Adrenal gland (tissue), 19 donors: ENCODE results near the gene FBRSL1. TPM values are rescaled to one million over a fixed set of nuclear protein-coding genes. Genes with fewer than 3 reads are reported as not detected.
"Not testable (repeated sequence)": the region's sequence is repeated elsewhere in the genome, so short reads cannot be mapped to it uniquely, and the experiment has no call there.

Experiments used
- DNase-seq, 7 donors: peaks; one replicate each; pipeline ENCODE4 v3.0.0-alpha.2; 2019 to 2020
- H3K27ac ChIP-seq, 5 donors: fragments of 200-600 bp; sonication (generic) in 4 of 5; 1 replicate in 3 of 5; 2 replicates in 2 of 5; pipeline versions ENCODE4 v1.5.1 to v1.8.0; 2016 to 2020; ENCODE audit warnings: mild to moderate bottlenecking in 1 of 5
- H3K27me3 ChIP-seq: fragments of 200-600 bp; 2 replicates; pipeline ENCODE4 v1.8.0; 2021
- H3K36me3 ChIP-seq, 2 donors: fragments of 200-600 bp; replicated peaks in 1 of 2; 1 replicate in 1 of 2; 2 replicates in 1 of 2; pipeline versions ENCODE4 v1.5.1 to v1.8.0; 2018 to 2022
- H3K4me1 ChIP-seq, 2 donors: fragments of 200-600 bp; replicated peaks in 1 of 2; 1 replicate in 1 of 2; 2 replicates in 1 of 2; pipeline versions ENCODE4 v1.5.1 to v1.8.0; 2018 to 2021
- H3K4me3 ChIP-seq, 4 donors: fragments of 200-600 bp; sonication (generic) in 3 of 4; one replicate each; pipeline ENCODE4 v1.5.1; 2016 to 2018
- H3K9me3 ChIP-seq, 3 donors: fragments of 200-600 bp; sonication (generic) in 1 of 3; replicated peaks in 1 of 3; 1 replicate in 2 of 3; 2 replicates in 1 of 3; pipeline versions ENCODE4 v1.5.1 to v1.8.0; 2016 to 2021
- POLR2A ChIP-seq, 2 donors: fragments of 450-650 bp; IDR thresholded peaks; one replicate each; pipeline ENCODE4 v1.6.1; 2017; ENCODE audit warnings: antibody characterized with exemption in 2 of 2, mild to moderate bottlenecking in 2 of 2, moderate library complexity in 1 of 2
- WGBS, 4 donors: extraction: QIAGEN DNeasy Blood & Tissue Kit in 2 of 4; methylation state at CpG; one replicate each; pipeline versions ENCODE4 v1.1.5 to v1.1.7; 2013 to 2017; 5-methylcytosine and 5-hydroxymethylcytosine counted together
- intact Hi-C, 2 donors: fragments of 100-400 bp; cut with DNase I; formaldehyde crosslinking; loops; one replicate each; pipeline versions ENCODE4 v1.14.1 to v1.15.0; 2022 to 2023
- long read RNA-seq, 10 donors: library from polyadenylated mRNA in 3 of 10; unstranded in 2 of 10; stranded (forward) in 1 of 10; transcript quantifications; one replicate each; pipeline ENCODE4 v2.0.0 and lab custom pipeline, GENCODE V29; 2021 to 2026
- polyA plus RNA-seq, 3 donors: library from polyadenylated mRNA; stranded (reverse); fragments of 200-250 nt in 2 of 3; fragments of 350-450 nt in 1 of 3; fragmentation: Illumina TruSeq in 1 of 3; extraction: RNeasy Lipid Tissue Mini Kit (QIAGEN cat#74804) in 1 of 3; gene quantifications; one replicate each; pipeline ENCODE4 v1.2.3, GENCODE V29; 2013 to 2014
- total RNA-seq, 9 donors: library from RNA; depleted of rRNA in 4 of 9; stranded (reverse); fragments of >200 nt in 4 of 9; fragments of 120-200 nt in 1 of 9; fragmentation: NEBNext Ultra II Directional in 1 of 9; extraction: Animal tissue kit (Norgen Biotek cat#: 25700) in 1 of 9; gene quantifications; one replicate each; pipeline versions ENCODE4 v1.1.0 to v1.2.4, GENCODE V29; 2013 to 2023
- TF ChIP-seq, protein P1 (sequence below), 6 experiments: fragments of 450-650 bp in 4 of 6; fragments of 200-600 bp in 2 of 6; sonication (generic) in 1 of 6; IDR thresholded peaks; 1 replicate in 5 of 6; 2 replicates in 1 of 6; pipeline versions ENCODE4 v1.5.1 to v1.8.0; 2016 to 2021; ENCODE audit warnings: antibody characterized with exemption in 6 of 6, mild to moderate bottlenecking in 2 of 6, moderate library complexity in 1 of 6
- donor health status: healthy with polysubstance abuse.
- donor health status: Bipolar disorder and iron deficiency.
- donor health status: DM: yes; HTN: yes; CAD: no.
- donor health status: DM: no; HTN: no; CAD: no.
- donor health status: DM: no; HTN: no; CAD: no.
- donor health status: DM: yes; HTN: yes; CAD: no.

Gene FBRSL1
- 10 to 100 TPM in 8 of 9 donors, 1 to 10 TPM in 1; 5.3 to 63.8 (median 20.4) TPM for total RNA-seq
- 10 to 100 TPM; 10.9 to 62.3 (median 41.9) TPM for polyA plus RNA-seq
- long read RNA-seq, donor 1, partial matches to known transcripts: 0 of 5 reads
- long read RNA-seq, donor 1, other reads (novel, unspliced or antisense): 5 of 5 reads
- long read RNA-seq, donor 2: 0 reads
- long read RNA-seq, donor 3: 0 reads
- long read RNA-seq, donor 4, partial matches to known transcripts: 0 of 1 reads
- long read RNA-seq, donor 4, other reads (novel, unspliced or antisense): 1 of 1 reads
- long read RNA-seq, donor 5, partial matches to known transcripts: 13 of 60 reads
- long read RNA-seq, donor 5, other reads (novel, unspliced or antisense): 47 of 60 reads
- long read RNA-seq, donor 6, partial matches to known transcripts: 3 of 5 reads
- long read RNA-seq, donor 6, other reads (novel, unspliced or antisense): 2 of 5 reads
- long read RNA-seq, donor 7: 0 reads
- long read RNA-seq, donor 8, partial matches to known transcripts: 0 of 7 reads
- long read RNA-seq, donor 8, other reads (novel, unspliced or antisense): 7 of 7 reads
- long read RNA-seq, donor 9, partial matches to known transcripts: 5 of 5 reads
- long read RNA-seq, donor 9, other reads (novel, unspliced or antisense): 0 of 5 reads
- long read RNA-seq, donor 10, partial matches to known transcripts: 5 of 5 reads
- long read RNA-seq, donor 10, other reads (novel, unspliced or antisense): 0 of 5 reads

DNA sequence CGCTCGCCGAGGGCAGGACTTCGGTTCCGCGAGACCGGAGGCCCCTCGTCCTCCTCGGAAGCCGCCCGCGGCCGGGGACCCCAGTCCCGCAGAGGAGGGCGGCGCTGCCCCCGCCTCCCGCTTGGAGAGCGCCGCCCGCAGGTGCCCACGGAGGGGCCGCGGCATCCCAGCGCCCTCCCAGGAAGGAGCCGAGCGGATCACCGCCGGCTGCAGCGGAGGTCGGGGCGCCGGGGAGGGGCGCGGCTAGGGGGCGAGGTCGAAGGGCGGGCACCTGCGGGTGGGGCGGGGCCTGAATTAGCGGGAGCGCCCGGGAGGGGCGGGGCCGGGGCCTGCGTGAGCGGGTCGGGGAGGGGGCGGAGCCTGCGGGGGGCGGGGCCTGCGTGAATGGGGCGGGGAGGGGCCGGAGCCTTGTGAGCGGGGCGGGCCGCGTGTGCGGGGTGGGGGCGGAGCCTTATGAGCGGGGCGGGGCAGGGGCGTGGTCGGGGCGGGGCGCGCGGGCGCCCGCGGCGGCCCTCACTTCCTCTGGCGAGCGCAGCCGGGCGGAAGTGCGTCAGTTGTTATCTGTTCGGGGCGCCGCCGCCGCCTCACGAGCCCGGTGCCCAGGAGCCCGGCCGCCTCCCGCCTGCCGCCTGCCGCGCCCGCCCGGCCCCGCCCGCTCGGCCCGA lies at the start of gene FBRSL1:
FBRSL1 (plus strand) TSS at position 550 of the 665 bp plus-strand sequence.
- Histone ChIP-seq H3K27me3 (no peaks in the 10 kb centered on the region), H3K4me1 (peaks cover 42 to 47% of the 10 kb centered on the region in 2 donors), H3K4me3 (peak within 1 kb of the TSS in 3 of 4 donors; percentile 33 to 95 (median 54)), H3K36me3 (no peaks in the 10 kb centered on the region), H3K9me3 (no peaks in the 10 kb centered on the region), H3K27ac (peak within 1 kb of the TSS in 3 of 5 donors; percentile 64 to 78 (median 72))
- intact Hi-C loops: no loop called here
- DNase-seq: peak; percentile 85 to 94 (median 92)
- peak; percentile 40 to 57 for TF ChIP-seq POLR2A (IDR thresholded peaks at IDR 0.05)
- TF ChIP-seq, protein P1, sequence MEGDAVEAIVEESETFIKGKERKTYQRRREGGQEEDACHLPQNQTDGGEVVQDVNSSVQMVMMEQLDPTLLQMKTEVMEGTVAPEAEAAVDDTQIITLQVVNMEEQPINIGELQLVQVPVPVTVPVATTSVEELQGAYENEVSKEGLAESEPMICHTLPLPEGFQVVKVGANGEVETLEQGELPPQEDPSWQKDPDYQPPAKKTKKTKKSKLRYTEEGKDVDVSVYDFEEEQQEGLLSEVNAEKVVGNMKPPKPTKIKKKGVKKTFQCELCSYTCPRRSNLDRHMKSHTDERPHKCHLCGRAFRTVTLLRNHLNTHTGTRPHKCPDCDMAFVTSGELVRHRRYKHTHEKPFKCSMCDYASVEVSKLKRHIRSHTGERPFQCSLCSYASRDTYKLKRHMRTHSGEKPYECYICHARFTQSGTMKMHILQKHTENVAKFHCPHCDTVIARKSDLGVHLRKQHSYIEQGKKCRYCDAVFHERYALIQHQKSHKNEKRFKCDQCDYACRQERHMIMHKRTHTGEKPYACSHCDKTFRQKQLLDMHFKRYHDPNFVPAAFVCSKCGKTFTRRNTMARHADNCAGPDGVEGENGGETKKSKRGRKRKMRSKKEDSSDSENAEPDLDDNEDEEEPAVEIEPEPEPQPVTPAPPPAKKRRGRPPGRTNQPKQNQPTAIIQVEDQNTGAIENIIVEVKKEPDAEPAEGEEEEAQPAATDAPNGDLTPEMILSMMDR (IDR thresholded peaks at IDR 0.05): no peak
- WGBS, 4 donors: 1% methylated on average over 40 to 93 of the region's 96 CpGs; no CpG with 5 or more reads in 2 of the 4 donors

DNA sequence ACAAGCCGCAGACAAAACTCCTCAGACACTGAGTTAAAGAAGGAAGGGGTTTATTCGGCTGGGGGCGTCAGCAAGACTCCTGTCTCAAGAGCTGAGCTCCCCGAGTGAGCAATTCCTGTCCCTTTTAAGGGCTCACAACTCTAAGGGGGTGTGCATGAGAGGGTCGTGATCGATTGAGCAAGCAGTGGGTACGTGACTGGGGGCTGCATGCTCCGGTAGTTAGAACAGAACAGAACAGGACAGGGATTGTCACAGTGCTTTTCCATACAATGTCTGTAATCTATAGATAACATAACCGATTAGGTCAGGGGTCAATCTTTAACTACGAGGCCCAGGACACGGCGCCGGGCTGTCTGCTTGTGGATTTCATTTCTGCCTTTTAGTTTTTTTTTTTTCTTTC lies 49.5 kb upstream of the FBRSL1 start:
- DNase-seq: not testable (repeated sequence)

GRCh38 chr12:132441871-132442863 lies 47.8 kb upstream of the FBRSL1 start:
- WGBS, 4 donors: 87 to 92% (median 90%) methylated on average over 34 to 48 of the region's 48 CpGs
- no peaks in the 10 kb centered on the region for H3K9me3 ChIP-seq
- no peaks in the 10 kb centered on the region for H3K4me1 ChIP-seq
- no peak for TF ChIP-seq POLR2A (IDR thresholded peaks at IDR 0.05)
- TF ChIP-seq, protein P1 (IDR thresholded peaks at IDR 0.05): no peak
- DNase-seq: no peak
- H3K4me3 ChIP-seq: no peak overlapping the region
- H3K27ac ChIP-seq: no peak overlapping the region
- intact Hi-C loops: no loop called here
- no peaks in the 10 kb centered on the region for H3K36me3 ChIP-seq
- H3K27me3 ChIP-seq: no peaks in the 10 kb centered on the region

More for the DNA sequence above, 49.5 kb upstream of the FBRSL1 start:
- H3K27me3 ChIP-seq, H3K27ac ChIP-seq, intact Hi-C loops, H3K36me3 ChIP-seq, H3K4me1 ChIP-seq, H3K9me3 ChIP-seq, H3K4me3 ChIP-seq: not testable (repeated sequence)
- 82 to 91% (median 88%) methylated on average over 13 of the region's 13 CpGs for WGBS, 4 donors

DNA sequence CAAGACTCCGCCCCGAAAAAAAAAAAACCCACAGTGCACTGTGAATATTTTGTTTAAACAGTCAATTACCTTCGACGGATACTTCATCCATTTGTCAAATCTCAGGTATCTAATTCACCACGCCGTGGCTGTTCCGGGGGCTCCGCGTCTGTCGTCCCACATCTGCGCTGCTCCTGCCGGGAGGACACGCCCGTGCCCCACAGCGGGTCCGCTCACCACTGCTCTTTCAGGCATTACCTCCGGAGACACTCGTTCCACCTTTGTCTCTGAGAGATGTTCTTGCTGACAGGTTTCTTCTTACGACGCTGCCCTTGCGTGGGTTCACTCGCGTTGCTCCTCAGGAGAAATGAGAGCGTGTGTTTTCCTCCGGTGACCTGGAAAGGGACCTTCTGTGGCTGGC lies 46.9 kb upstream of the FBRSL1 start:
- no peak overlapping the region for H3K4me3 ChIP-seq
- TF ChIP-seq, protein P1 (IDR thresholded peaks at IDR 0.05): no peak
- TF ChIP-seq POLR2A (IDR thresholded peaks at IDR 0.05): no peak
- H3K27ac ChIP-seq: no peak overlapping the region
- intact Hi-C loops: no loop called here
- no peaks in the 10 kb centered on the region for H3K4me1 ChIP-seq
- no peaks in the 10 kb centered on the region for H3K9me3 ChIP-seq
- no peaks in the 10 kb centered on the region for H3K27me3 ChIP-seq
- WGBS, 4 donors: 87 to 92% (median 90%) methylated on average over 25 of the region's 25 CpGs
- H3K36me3 ChIP-seq: no peaks in the 10 kb centered on the region
- DNase-seq: no peak
